VCaP (cell line): ENCODE results near the gene BBC3.

ENCODE experiments used
- H3K27ac ChIP-seq: fragments of 450-650 bp; 2 replicates; pipeline ENCODE4 v1.5.1; 2017
- CTCF ChIP-seq: fragments of 450-650 bp; conservative IDR thresholded peaks from 2 replicates; pipeline ENCODE4 v1.5.1; 2017; ENCODE audit warnings: mild to moderate bottlenecking, moderate library complexity

Gene BBC3

GRCh38 chr19:47227352-47228167, 3.4 kb downstream of the BBC3 start:
- no peak for TF ChIP-seq CTCF

GRCh38 chr19:47226426-47227351, 4.3 kb downstream of the BBC3 start:
- no peak for TF ChIP-seq CTCF
- H3K27ac ChIP-seq = peak overlapping the region; percentile 86

More at GRCh38 chr19:47227352-47228167, 3.4 kb downstream of the BBC3 start:
- H3K27ac ChIP-seq = peak overlapping the region; percentile 86; the same call in 1 of the 2 replicates

GRCh38 chr19:47225746-47226425, 5.1 kb downstream of the BBC3 start:
- peak overlapping the region; percentile 86 for H3K27ac ChIP-seq
- peak; percentile 61 for TF ChIP-seq CTCF

GRCh38 chr19:47221890-47222289, 9.1 kb downstream of the BBC3 start:
- no peak overlapping the region for H3K27ac ChIP-seq

GRCh38 chr19:47221080-47221841, 9.7 kb downstream of the BBC3 start:
- no peak overlapping the region for H3K27ac ChIP-seq
- no peak for TF ChIP-seq CTCF

More at GRCh38 chr19:47221890-47222289, 9.1 kb downstream of the BBC3 start:
- no peak for TF ChIP-seq CTCF

- H3K27ac ChIP-seq = no peak overlapping the region
- TF ChIP-seq CTCF = no peak
These were observed 15.4 kb downstream of the BBC3 start for GRCh38 chr19:47215581-47215980.
